Adrenal gland (tissue), 12 donors: ENCODE results near the gene AGPAT2. TPM values are rescaled to one million over a fixed set of nuclear protein-coding genes. Genes with fewer than 3 reads are reported as not detected.

ENCODE experiments used
- DNase-seq, 7 donors: peaks; one replicate each; pipeline ENCODE4 v3.0.0-alpha.2; 2019 to 2020
- H3K27ac ChIP-seq, 5 donors: fragments of 200-600 bp; sonication (generic) in 4 of 5; 1 replicate in 3 of 5; 2 replicates in 2 of 5; pipeline versions ENCODE4 v1.5.1 to v1.8.0; 2016 to 2020; ENCODE audit warnings: mild to moderate bottlenecking in 1 of 5
- H3K27me3 ChIP-seq: fragments of 200-600 bp; 2 replicates; pipeline ENCODE4 v1.8.0; 2021
- H3K36me3 ChIP-seq, 2 donors: fragments of 200-600 bp; replicated peaks in 1 of 2; 1 replicate in 1 of 2; 2 replicates in 1 of 2; pipeline versions ENCODE4 v1.5.1 to v1.8.0; 2018 to 2022
- H3K4me1 ChIP-seq, 2 donors: fragments of 200-600 bp; replicated peaks in 1 of 2; 1 replicate in 1 of 2; 2 replicates in 1 of 2; pipeline versions ENCODE4 v1.5.1 to v1.8.0; 2018 to 2021
- H3K4me3 ChIP-seq, 4 donors: fragments of 200-600 bp; sonication (generic) in 3 of 4; one replicate each; pipeline ENCODE4 v1.5.1; 2016 to 2018
- H3K9me3 ChIP-seq, 3 donors: fragments of 200-600 bp; sonication (generic) in 1 of 3; replicated peaks in 1 of 3; 1 replicate in 2 of 3; 2 replicates in 1 of 3; pipeline versions ENCODE4 v1.5.1 to v1.8.0; 2016 to 2021
- POLR2A ChIP-seq, 2 donors: fragments of 450-650 bp; IDR thresholded peaks; one replicate each; pipeline ENCODE4 v1.6.1; 2017; ENCODE audit warnings: antibody characterized with exemption in 2 of 2, mild to moderate bottlenecking in 2 of 2, moderate library complexity in 1 of 2
- WGBS, 4 donors: extraction: QIAGEN DNeasy Blood & Tissue Kit in 2 of 4; methylation state at CpG; one replicate each; pipeline versions ENCODE4 v1.1.5 to v1.1.7; 2013 to 2017; 5-methylcytosine and 5-hydroxymethylcytosine counted together
- intact Hi-C, 2 donors: fragments of 100-400 bp; cut with DNase I; formaldehyde crosslinking; loops; one replicate each; pipeline versions ENCODE4 v1.14.1 to v1.15.0; 2022 to 2023
- polyA plus RNA-seq, 3 donors: library from polyadenylated mRNA; stranded (reverse); fragments of 200-250 nt in 2 of 3; fragments of 350-450 nt in 1 of 3; fragmentation: Illumina TruSeq in 1 of 3; extraction: RNeasy Lipid Tissue Mini Kit (QIAGEN cat#74804) in 1 of 3; gene quantifications; one replicate each; pipeline ENCODE4 v1.2.3, GENCODE V29; 2013 to 2014
- total RNA-seq, 9 donors: library from RNA; depleted of rRNA in 4 of 9; stranded (reverse); fragments of >200 nt in 4 of 9; fragments of 120-200 nt in 1 of 9; fragmentation: NEBNext Ultra II Directional in 1 of 9; extraction: Animal tissue kit (Norgen Biotek cat#: 25700) in 1 of 9; gene quantifications; one replicate each; pipeline versions ENCODE4 v1.1.0 to v1.2.4, GENCODE V29; 2013 to 2023
- TF ChIP-seq, protein P1 (sequence below), 6 experiments: fragments of 450-650 bp in 4 of 6; fragments of 200-600 bp in 2 of 6; sonication (generic) in 1 of 6; IDR thresholded peaks; 1 replicate in 5 of 6; 2 replicates in 1 of 6; pipeline versions ENCODE4 v1.5.1 to v1.8.0; 2016 to 2021; ENCODE audit warnings: antibody characterized with exemption in 6 of 6, mild to moderate bottlenecking in 2 of 6, moderate library complexity in 1 of 6
- donor health status: healthy with polysubstance abuse.
- donor health status: Bipolar disorder and iron deficiency.
- donor health status: DM: yes; HTN: yes; CAD: no.
- donor health status: DM: no; HTN: no; CAD: no.
- donor health status: DM: no; HTN: no; CAD: no.
- donor health status: DM: yes; HTN: yes; CAD: no.

The AGPAT2 gene
- total and polyA plus RNA-seq, 12 donors = 6.4 to 274 (median 48.0) TPM

DNA sequence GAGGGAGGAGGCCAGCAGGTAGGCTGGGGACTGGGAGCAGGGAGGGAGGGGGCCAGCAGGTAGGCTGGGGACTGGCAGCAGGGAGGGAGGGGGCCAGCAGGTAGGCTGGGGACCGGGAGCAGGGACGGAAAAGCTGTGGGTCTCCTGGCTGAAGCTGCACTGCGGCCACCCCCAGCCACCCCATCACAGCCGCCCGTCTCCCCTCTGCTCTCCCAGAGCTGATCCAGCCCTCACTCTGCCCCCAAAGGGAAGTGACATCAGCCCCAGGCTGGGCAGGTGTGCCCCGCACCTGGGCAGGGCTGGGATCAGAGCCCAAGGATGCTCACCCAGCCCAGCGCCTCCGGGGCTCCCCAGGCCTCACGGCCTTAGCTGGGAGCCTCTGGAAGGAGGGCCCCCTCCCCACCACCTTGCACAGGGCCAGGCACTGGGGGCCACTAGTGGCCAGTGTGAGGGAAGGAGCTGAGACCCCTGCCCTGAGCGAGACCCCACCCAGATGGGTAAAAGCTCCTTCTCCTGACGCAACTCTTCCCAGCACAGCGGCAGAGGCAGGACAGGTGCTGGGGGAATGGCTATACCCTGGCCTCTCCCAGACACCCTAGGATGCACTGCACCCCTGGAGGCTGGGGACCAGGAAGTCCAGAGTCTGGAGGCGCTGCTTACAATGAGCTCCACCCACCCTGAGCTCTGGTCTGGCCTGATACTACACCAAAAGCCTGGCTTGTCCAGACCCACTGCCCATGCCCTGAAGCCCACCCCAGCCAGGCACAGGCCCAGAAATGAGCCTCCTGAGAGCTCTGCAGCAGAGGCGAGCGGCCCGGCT is 11.6 kb downstream of the AGPAT2 start:
- no peak for DNase-seq
- intact Hi-C loops = no loop called here
- Histone ChIP-seq H3K4me1 (peaks cover 0 to 11% of the 10 kb centered on the region in 2 donors), H3K27ac (no peak overlapping the region), H3K27me3 (no peaks in the 10 kb centered on the region), H3K9me3 (no peaks in the 10 kb centered on the region), H3K36me3 (peaks cover 0 to 8% of the 10 kb centered on the region in 2 donors), H3K4me3 (no peak overlapping the region)
- WGBS, 4 donors = 83 to 94% (median 91%) methylated on average over 6 to 16 of the region's 16 CpGs
- TF ChIP-seq POLR2A (IDR thresholded peaks at IDR 0.05) = no peak
- TF ChIP-seq, protein P1, sequence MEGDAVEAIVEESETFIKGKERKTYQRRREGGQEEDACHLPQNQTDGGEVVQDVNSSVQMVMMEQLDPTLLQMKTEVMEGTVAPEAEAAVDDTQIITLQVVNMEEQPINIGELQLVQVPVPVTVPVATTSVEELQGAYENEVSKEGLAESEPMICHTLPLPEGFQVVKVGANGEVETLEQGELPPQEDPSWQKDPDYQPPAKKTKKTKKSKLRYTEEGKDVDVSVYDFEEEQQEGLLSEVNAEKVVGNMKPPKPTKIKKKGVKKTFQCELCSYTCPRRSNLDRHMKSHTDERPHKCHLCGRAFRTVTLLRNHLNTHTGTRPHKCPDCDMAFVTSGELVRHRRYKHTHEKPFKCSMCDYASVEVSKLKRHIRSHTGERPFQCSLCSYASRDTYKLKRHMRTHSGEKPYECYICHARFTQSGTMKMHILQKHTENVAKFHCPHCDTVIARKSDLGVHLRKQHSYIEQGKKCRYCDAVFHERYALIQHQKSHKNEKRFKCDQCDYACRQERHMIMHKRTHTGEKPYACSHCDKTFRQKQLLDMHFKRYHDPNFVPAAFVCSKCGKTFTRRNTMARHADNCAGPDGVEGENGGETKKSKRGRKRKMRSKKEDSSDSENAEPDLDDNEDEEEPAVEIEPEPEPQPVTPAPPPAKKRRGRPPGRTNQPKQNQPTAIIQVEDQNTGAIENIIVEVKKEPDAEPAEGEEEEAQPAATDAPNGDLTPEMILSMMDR (IDR thresholded peaks at IDR 0.05) = no peak

DNA sequence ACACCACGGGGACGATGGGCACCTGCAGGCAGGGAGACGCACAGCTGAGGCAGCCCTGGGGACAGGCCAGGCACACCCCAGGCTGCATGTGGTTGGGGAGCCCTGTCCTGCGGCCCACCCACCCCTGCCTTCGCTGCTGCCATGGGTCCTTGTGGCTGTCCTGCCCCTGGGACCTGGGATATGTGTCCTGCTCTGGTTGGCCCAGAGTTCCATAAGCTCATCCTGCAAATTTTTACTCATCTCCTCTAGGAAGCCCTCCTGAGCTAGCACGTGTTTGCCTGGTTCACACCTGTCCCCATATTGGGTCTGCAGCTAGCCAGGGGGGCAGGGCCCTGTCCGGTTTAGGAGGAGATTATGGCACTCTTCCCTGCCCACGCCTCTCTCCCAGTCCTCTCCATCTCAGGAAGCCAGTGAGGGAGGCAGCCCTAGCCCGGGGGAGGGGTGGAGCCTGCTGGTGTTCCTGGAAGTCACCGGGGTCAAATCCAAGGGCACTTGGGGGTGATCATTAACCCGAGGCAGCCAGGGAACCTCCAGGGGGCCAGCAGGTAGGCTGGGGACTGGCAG is 12.4 kb downstream of the AGPAT2 start:
- no peaks in the 10 kb centered on the region for H3K27me3 ChIP-seq
- WGBS, 4 donors = 69 to 98% (median 71%) methylated on average over 6 to 11 of the region's 11 CpGs
- no peak for TF ChIP-seq POLR2A (IDR thresholded peaks at IDR 0.05)
- TF ChIP-seq, protein P1 (IDR thresholded peaks at IDR 0.05) = no peak
- peaks cover 0 to 8% of the 10 kb centered on the region in 2 donors for H3K36me3 ChIP-seq
- DNase-seq = peak in 2 of 7 donors; percentile 63 to 74
- intact Hi-C loops = no loop called here
- peaks cover 0 to 8% of the 10 kb centered on the region in 2 donors for H3K4me1 ChIP-seq
- H3K9me3 ChIP-seq = no peaks in the 10 kb centered on the region
- no peak overlapping the region for H3K27ac ChIP-seq
- H3K4me3 ChIP-seq = no peak overlapping the region

DNA sequence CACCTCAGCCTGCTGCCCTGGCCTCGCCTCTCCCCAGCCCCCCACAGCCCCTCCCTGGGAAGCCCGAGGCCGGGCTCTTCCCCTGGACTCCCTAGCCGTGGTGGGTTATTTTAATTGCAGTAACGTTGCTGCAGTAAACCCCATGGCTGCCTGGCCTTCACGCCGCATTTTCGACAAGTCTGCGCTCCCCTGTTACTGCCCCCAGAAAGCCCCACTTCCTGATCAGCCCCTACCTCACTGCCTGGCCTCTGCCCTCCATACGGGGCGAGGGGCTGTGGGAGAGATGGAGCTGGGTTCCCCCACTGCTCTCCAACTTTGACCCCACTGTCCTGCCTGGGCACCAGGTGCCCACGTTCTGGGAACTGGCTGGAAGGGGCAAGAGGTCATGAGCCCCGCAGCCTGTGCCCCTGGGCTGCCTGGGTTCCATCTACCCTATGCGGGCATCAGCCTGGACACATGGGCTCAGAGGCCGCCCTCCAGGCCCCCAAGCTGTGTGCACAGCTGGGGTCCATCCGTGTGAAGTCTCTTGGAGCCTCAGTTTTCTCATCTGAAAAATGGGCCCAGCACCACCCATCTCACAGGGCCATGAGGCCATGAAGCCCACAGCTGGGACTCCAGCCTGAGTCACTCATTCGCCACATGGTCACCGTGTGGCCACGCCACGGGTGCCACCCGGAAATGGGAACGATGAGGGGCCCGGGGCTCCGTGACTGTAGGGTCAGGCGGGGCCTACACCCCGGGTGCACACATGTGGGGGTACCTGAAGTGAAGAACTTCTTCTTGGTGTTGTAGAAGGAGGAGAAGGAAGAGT is 13.1 kb downstream of the AGPAT2 start:
- intact Hi-C loops = no loop called here

More for the DNA sequence above, 13.1 kb downstream of the AGPAT2 start:
- 75 to 82% (median 79%) methylated on average over 19 to 26 of the region's 26 CpGs for WGBS, 4 donors
- Histone ChIP-seq H3K4me3 (no peak overlapping the region), H3K27me3 (no peaks in the 10 kb centered on the region), H3K4me1 (peaks cover 0 to 3% of the 10 kb centered on the region in 2 donors), H3K36me3 (peaks cover 0 to 8% of the 10 kb centered on the region in 2 donors), H3K27ac (no peak overlapping the region), H3K9me3 (no peaks in the 10 kb centered on the region)
- DNase-seq = no peak
- TF ChIP-seq, protein P1 (IDR thresholded peaks at IDR 0.05) = no peak
- no peak for TF ChIP-seq POLR2A (IDR thresholded peaks at IDR 0.05)
